Activated T-helper 1 cell treated with anti-CD3 and anti-CD28 coated beads, Interleukin-12 subunit alpha, Interleukin-12 subunit beta, Interleukin-2, Interleukin-4 antibody, amounts not matched to agents 30 ng/mL and 10 ng/mL and 1 ng/mL, durations not matched to agents 14 hours and 24 hours and 36 hours (primary cell): ENCODE data around the gene RAB7B. TPM values are rescaled to one million over a fixed set of nuclear protein-coding genes. Genes with fewer than 3 reads are reported as not detected.

Experiments used
- DNase-seq: peaks from one replicate; pipeline ENCODE4 v3.0.0; 2021; ENCODE audit warnings: low spot score
- H3K27ac Mint-ChIP-seq: one replicate; pipeline ENCODE4 v1.8.0; 2021; ENCODE audit warnings: mild to moderate bottlenecking, mixed read lengths
- H3K27me3 Mint-ChIP-seq: one replicate; pipeline ENCODE4 v1.8.0; 2022; ENCODE audit warnings: mild to moderate bottlenecking, moderate library complexity, mixed read lengths; ENCODE audit not compliant: insufficient read depth
- H3K36me3 Mint-ChIP-seq: one replicate; pipeline ENCODE4 v1.8.0; 2021; ENCODE audit warnings: low read depth, mixed read lengths
- H3K4me1 Mint-ChIP-seq: one replicate; pipeline ENCODE4 v1.8.0; 2021; ENCODE audit warnings: low read depth, mixed read lengths
- H3K4me3 Mint-ChIP-seq: one replicate; pipeline ENCODE4 v1.8.0; 2021; ENCODE audit warnings: mild to moderate bottlenecking, moderate library complexity, mixed read lengths
- H3K9me3 Mint-ChIP-seq: one replicate; pipeline ENCODE4 v1.8.0; 2021; ENCODE audit warnings: mixed read lengths
- intact Hi-C: fragments of 100-400 bp; cut with micrococcal nuclease; formaldehyde crosslinking; loops from one replicate; pipeline ENCODE4 v1.15.1; 2024
- total RNA-seq: library from RNA; stranded (reverse); gene quantifications from 2 replicates; pipeline ENCODE4 v1.2.3, GENCODE V29; 2022

RAB7B gene
- total RNA-seq, 1 donor from 2014 or later, result not detected

DNA sequence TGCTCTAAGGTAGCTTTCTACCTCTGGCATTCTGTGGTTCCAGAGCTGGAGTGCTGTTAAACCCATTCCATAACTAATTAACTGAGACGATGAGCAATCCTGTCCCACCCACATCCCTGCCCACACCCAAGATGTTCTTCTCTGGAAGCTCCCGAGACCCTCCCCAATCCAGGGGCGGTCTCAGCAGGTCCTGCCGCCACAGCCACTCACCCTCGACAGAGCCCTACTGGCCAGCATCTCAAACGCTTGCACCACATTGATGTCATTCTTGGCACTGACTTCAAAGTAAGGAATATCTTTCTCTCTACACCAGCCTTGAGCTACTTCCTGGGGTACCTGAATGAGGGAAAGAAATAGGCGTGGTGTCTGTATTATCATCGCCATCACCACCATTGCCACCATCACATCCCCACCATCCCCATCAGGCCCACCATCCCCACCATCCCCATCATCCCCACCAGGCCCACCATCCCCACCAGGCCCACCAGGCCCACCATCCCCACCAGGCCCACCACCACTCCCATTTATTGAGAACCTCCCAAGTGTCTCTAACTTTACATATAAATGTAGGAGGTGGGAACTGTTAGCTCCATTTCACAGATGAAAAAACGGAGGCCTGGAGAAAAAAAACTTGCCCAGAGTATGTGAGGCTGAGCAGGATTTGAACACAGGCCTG, 17.7 kb downstream of the RAB7B start:
- Mint-ChIP-seq H3K4me3 (no peak overlapping the region), H3K9me3 (peaks cover 6% of the 10 kb centered on the region), H3K27me3 (peaks cover 5% of the 10 kb centered on the region), H3K36me3 (no peaks in the 10 kb centered on the region), H3K27ac (no peak overlapping the region), H3K4me1 (no peaks in the 10 kb centered on the region)
- DNase-seq, result no peak
- intact Hi-C loops, result no loop called here

DNA sequence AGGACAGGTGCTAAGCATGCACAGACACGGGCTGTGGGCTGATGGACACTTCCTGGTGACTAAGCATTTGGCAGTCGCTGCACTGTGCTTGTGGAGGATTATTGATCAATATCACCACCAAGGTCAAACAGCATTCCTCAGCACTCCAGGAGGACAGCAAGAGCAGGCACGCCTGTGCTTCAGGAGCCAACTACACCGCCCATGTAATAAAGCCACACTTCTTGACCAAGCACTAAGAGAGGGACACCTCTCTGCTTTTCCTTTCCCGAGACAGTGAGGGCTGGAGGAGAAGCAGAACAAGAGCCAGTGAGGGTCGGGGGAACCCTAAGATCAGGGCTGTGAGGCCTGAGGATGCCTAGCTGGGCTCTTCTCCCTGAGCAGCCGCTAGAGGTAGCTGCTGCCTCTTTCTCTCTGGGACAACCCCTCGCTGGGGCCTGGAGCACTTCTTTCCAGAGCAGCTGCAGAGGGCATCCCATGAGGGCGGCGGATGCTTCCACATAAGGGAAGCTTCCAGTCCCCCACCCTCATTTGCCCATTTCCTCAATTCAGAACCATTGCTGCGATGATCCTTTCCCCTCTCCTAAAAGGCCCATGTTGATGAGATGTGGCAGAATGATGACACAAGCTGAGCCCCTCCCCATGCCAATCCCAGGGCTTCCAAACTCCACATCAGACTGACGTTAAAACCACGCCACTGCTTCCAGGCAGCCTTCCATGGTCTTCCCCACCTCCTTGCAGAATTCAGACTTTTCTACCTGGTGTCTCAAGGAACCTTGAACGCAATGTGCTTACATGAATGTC, 19.1 kb downstream of the RAB7B start:
- H3K4me1 Mint-ChIP-seq, result no peaks in the 10 kb centered on the region
- no peak overlapping the region for H3K4me3 Mint-ChIP-seq
- no peak overlapping the region for H3K27ac Mint-ChIP-seq
- peaks cover 6% of the 10 kb centered on the region for H3K9me3 Mint-ChIP-seq
- DNase-seq, result no peak
- H3K36me3 Mint-ChIP-seq, result no peaks in the 10 kb centered on the region
- intact Hi-C loops, result loop anchor here (1.0 kb wide), 1 partner anchor 122 kb away; no protein-coding TSS in a partner anchor
- peaks cover 1% of the 10 kb centered on the region for H3K27me3 Mint-ChIP-seq

GRCh38 chr1:205981257-205981656, 21.9 kb downstream of the RAB7B start:
- H3K36me3 Mint-ChIP-seq, result no peaks in the 10 kb centered on the region
- no peak overlapping the region for H3K27ac Mint-ChIP-seq
- H3K9me3 Mint-ChIP-seq, result peaks cover 6% of the 10 kb centered on the region
- H3K4me3 Mint-ChIP-seq, result no peak overlapping the region
- H3K4me1 Mint-ChIP-seq, result no peaks in the 10 kb centered on the region
- DNase-seq, result no peak
- intact Hi-C loops, result no loop called here
- peaks cover 1% of the 10 kb centered on the region for H3K27me3 Mint-ChIP-seq

GRCh38 chr1:205980237-205980870, 22.8 kb downstream of the RAB7B start:
- no peak for DNase-seq
- intact Hi-C loops, result no loop called here
- Mint-ChIP-seq H3K4me1 (no peaks in the 10 kb centered on the region), H3K27ac (no peak overlapping the region), H3K27me3 (peaks cover 1% of the 10 kb centered on the region), H3K36me3 (no peaks in the 10 kb centered on the region), H3K9me3 (peaks cover 6% of the 10 kb centered on the region), H3K4me3 (no peak overlapping the region)

DNA sequence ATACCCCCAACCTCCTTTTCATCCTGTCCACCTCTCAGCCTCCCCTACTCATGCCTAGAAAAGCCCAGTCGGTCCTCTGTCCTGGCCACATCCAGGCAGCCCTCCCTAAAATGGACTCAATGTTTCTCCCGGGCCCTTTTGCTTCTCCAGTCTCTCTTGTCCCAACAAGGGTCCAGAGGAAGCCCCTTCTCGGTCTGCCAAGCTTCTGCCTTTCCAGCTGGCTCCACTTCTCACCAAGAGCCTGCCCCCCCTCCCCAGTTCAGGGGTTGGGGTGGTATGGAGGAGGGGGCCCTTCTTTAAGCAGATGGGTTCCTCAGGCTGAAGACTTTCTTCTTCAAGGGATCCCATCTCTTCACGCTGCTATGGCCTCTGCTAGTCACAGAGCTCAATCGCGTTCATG, 23.9 kb downstream of the RAB7B start:
- Mint-ChIP-seq H3K9me3 (peaks cover 13% of the 10 kb centered on the region), H3K36me3 (no peaks in the 10 kb centered on the region), H3K4me3 (no peak overlapping the region), H3K27me3 (no peaks in the 10 kb centered on the region), H3K27ac (no peak overlapping the region), H3K4me1 (no peaks in the 10 kb centered on the region)
- intact Hi-C loops, result no loop called here
- no peak for DNase-seq

- Mint-ChIP-seq H3K4me3 (no peak overlapping the region), H3K27ac (no peak overlapping the region), H3K4me1 (no peaks in the 10 kb centered on the region), H3K9me3 (peaks cover 13% of the 10 kb centered on the region), H3K36me3 (no peaks in the 10 kb centered on the region), H3K27me3 (no peaks in the 10 kb centered on the region)
- no peak for DNase-seq
- intact Hi-C loops, result no loop called here
These were observed 24.5 kb downstream of the RAB7B start for GRCh38 chr1:205978676-205979075.

DNA sequence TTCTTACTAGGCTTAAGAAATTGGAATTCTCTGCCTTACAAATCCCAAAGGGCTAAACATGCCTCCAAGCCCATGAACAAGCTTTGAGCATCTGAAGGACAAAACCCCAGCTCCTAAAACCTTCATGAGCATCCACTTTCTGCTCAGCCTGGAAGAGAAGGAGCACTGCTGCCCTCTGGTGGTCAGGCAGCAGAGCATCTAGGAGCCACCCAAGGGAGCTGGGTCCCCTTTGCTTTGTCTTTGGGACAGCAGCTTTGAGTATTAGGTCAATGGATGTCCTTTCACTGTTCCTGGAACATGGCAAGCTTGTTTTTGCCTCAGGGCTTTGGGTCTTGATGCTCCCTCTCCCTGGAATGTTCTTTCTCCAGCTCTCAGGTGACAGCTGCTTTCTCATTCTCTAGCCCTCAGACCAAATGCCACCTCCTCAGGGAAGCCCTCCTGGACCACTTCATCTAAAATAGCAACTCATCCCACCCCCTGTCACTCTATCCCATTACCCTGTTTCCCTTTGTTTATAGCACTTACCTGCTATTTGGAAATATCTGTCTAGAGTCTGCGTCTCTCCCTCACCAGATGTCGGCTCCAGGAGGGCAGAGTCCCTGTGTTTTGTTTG, 25.7 kb downstream of the RAB7B start:
- intact Hi-C loops, result loop anchor here (1.0 to 2.0 kb wide), 4 partner anchors 58 to 318 kb away; no protein-coding TSS in a partner anchor
- H3K4me3 Mint-ChIP-seq, result no peak overlapping the region
- H3K27ac Mint-ChIP-seq, result no peak overlapping the region
- peak; percentile 63 for DNase-seq
- no peaks in the 10 kb centered on the region for H3K36me3 Mint-ChIP-seq
- no peaks in the 10 kb centered on the region for H3K27me3 Mint-ChIP-seq
- no peaks in the 10 kb centered on the region for H3K4me1 Mint-ChIP-seq
- H3K9me3 Mint-ChIP-seq, result peaks cover 13% of the 10 kb centered on the region

- Mint-ChIP-seq H3K4me1 (no peaks in the 10 kb centered on the region), H3K4me3 (no peak overlapping the region), H3K36me3 (no peaks in the 10 kb centered on the region), H3K27me3 (no peaks in the 10 kb centered on the region), H3K27ac (no peak overlapping the region), H3K9me3 (peaks cover 10% of the 10 kb centered on the region)
- no peak for DNase-seq
- intact Hi-C loops, result loop anchor here (1.0 to 2.0 kb wide), 4 partner anchors 58 to 318 kb away; no protein-coding TSS in a partner anchor
These were observed 26.3 kb downstream of the RAB7B start for GRCh38 chr1:205976708-205977401.

GRCh38 chr1:205976036-205976435, 27.2 kb downstream of the RAB7B start:
- no peaks in the 10 kb centered on the region for H3K36me3 Mint-ChIP-seq
- intact Hi-C loops, result loop anchor here (2.0 kb wide), 1 partner anchor 131 kb away; no protein-coding TSS in a partner anchor
- no peaks in the 10 kb centered on the region for H3K27me3 Mint-ChIP-seq
- H3K4me1 Mint-ChIP-seq, result no peaks in the 10 kb centered on the region
- no peak overlapping the region for H3K4me3 Mint-ChIP-seq
- no peak for DNase-seq
- no peak overlapping the region for H3K27ac Mint-ChIP-seq
- peaks cover 7% of the 10 kb centered on the region for H3K9me3 Mint-ChIP-seq

DNA sequence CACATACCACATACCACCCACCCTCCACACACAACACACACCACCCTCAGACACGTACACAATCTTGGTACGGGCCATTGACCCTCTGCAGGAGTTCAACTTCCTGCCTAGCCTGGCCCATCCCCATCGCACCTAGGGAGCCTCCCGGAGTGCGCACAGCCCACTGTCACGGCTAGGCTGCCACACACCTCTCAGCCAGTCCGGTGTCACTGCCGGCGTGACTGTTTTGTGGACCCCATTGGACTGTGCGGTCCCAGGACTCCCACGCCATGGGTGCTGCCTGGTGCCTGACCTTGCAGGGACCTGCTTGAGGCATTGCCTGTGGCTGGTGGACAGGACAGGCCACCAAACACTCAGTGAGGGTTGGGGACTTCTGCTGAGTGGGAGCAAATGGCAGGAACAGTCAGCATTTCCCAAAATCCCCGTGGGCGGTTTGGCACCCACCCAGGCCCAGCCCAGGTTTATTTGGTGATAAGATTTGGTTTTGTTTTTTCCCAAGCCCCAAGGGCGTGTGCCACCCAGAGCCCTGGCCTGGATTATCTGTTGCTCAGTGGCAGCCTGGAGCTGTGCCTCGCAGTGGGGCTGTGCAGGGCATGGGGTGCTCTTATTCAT, 27.7 kb downstream of the RAB7B start:
- no peak for DNase-seq
- Mint-ChIP-seq H3K4me1 (no peaks in the 10 kb centered on the region), H3K36me3 (no peaks in the 10 kb centered on the region), H3K27ac (no peak overlapping the region), H3K4me3 (no peak overlapping the region), H3K27me3 (no peaks in the 10 kb centered on the region), H3K9me3 (peaks cover 7% of the 10 kb centered on the region)
- intact Hi-C loops, result no loop called here

DNA sequence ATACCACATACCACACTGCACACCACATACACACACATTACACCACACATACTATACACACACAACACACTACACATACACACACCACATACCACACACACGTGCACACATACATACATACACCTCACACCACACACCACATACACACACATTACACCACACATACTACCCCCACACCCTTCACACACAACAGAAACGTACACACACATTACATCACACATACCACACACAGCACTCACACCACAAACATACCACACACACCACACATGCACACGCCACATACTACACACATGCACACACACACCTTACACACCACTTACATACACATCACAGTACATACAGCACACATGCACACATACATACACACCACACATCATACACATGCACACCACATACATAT, 28.5 kb downstream of the RAB7B start:
- Mint-ChIP-seq H3K27ac (no peak overlapping the region), H3K36me3 (no peaks in the 10 kb centered on the region), H3K4me3 (no peak overlapping the region), H3K9me3 (peaks cover 7% of the 10 kb centered on the region), H3K4me1 (no peaks in the 10 kb centered on the region), H3K27me3 (no peaks in the 10 kb centered on the region)
- intact Hi-C loops, result no loop called here
- no peak for DNase-seq
